PC-9 (cell line): ENCODE results near the gene TMEM119. TPM values are rescaled to one million over a fixed set of nuclear protein-coding genes. Genes with fewer than 3 reads are reported as not detected.

ENCODE experiments used
- BruUV-seq: library from RNA; stranded (reverse); fragments of 400-500 nt; replicated peaks from 2 replicates; lab custom pipeline; 2021; lab: Mats Ljungman, UMichigan
- CTCF ChIA-PET: fragments of 300-600 bp; sonication (Branson Sonifier 250); formaldehyde crosslinking; loops from one replicate; lab custom pipeline; 2022; ENCODE audit warnings: antibody characterized with exemption; lab: Charles Lee
- POLR2A ChIA-PET: fragments of 300-600 bp; sonication (Branson Sonifier 250); formaldehyde crosslinking; loops from one replicate; lab custom pipeline; 2022; ENCODE audit warnings: antibody characterized with exemption; ENCODE audit not compliant: unreplicated experiment; lab: Charles Lee
- DNase-seq, 2 experiments: peaks; one replicate each; pipeline versions ENCODE4 v3.0.0 to v3.0.0-alpha.2; 2015 to 2022; ENCODE audit warnings: mixed read lengths in 1 of 2
- H2AFZ ChIP-seq: fragments of 200-600 bp; sonication (generic); 2 replicates; pipeline ENCODE4 v1.8.1; 2017; ENCODE audit warnings: antibody characterized with exemption
- H3F3A ChIP-seq: fragments of 200-600 bp; sonication (generic); 2 replicates; pipeline ENCODE4 v1.8.1; 2017; ENCODE audit warnings: antibody characterized with exemption, mild to moderate bottlenecking, low read depth; ENCODE audit not compliant: insufficient read depth
- H3K27ac ChIP-seq: fragments of 200-600 bp; sonication (generic); 2 replicates; pipeline ENCODE4 v1.6.1; 2016; ENCODE audit warnings: mixed run types
- H3K27me3 ChIP-seq: fragments of 200-600 bp; sonication (generic); 2 replicates; pipeline ENCODE4 v1.6.1; 2016; ENCODE audit warnings: low read depth, mixed run types; ENCODE audit not compliant: insufficient read depth
- H3K36me3 ChIP-seq: fragments of 200-600 bp; sonication (generic); 2 replicates; pipeline ENCODE4 v1.6.1; 2016; ENCODE audit warnings: low read depth, mixed run types
- H3K4me1 ChIP-seq: fragments of 200-600 bp; sonication (generic); replicated peaks from 2 replicates; pipeline ENCODE4 v1.6.1; 2016; ENCODE audit warnings: mixed run types; ENCODE audit not compliant: insufficient read depth
- H3K4me2 ChIP-seq: fragments of 200-600 bp; sonication (generic); 2 replicates; pipeline ENCODE4 v1.6.1; 2017; ENCODE audit warnings: mixed run types
- H3K4me3 ChIP-seq: fragments of 200-600 bp; sonication (generic); 2 replicates; pipeline ENCODE4 v1.6.1; 2016; ENCODE audit warnings: mixed run types
- H3K79me2 ChIP-seq: fragments of 200-600 bp; sonication (generic); 2 replicates; pipeline ENCODE4 v1.6.1; 2017; ENCODE audit warnings: low read depth, mixed run types
- H3K9me2 ChIP-seq: fragments of 200-600 bp; sonication (generic); 2 replicates; pipeline ENCODE4 v1.8.1; 2017; ENCODE audit warnings: mild to moderate bottlenecking; ENCODE audit not compliant: insufficient read depth
- H3K9me3 ChIP-seq: fragments of 200-600 bp; sonication (generic); 2 replicates; pipeline ENCODE4 v1.8.1; 2016; ENCODE audit warnings: low read depth; ENCODE audit not compliant: insufficient read depth
- H4K20me1 ChIP-seq: fragments of 200-600 bp; sonication (generic); 2 replicates; pipeline ENCODE4 v1.8.1; 2017; ENCODE audit not compliant: insufficient read depth
- CTCF ChIP-seq: fragments of 200-600 bp; sonication (generic); conservative IDR thresholded peaks from 2 replicates; pipeline ENCODE4 v1.6.1; 2017; ENCODE audit warnings: mixed run types, antibody characterized with exemption, mild to moderate bottlenecking, moderate library complexity
- EZH2 ChIP-seq: fragments of 200-600 bp; sonication (generic); IDR thresholded peaks from 2 replicates; pipeline ENCODE4 v1.8.0; 2017; ENCODE audit warnings: antibody characterized with exemption, low read depth
- intact Hi-C: fragments of 100-400 bp; cut with micrococcal nuclease; formaldehyde crosslinking; loops from one replicate; pipeline ENCODE4 v1.10.0; 2022; ENCODE audit not compliant: unreplicated experiment
- total RNA-seq: library from RNA; stranded (reverse); gene quantifications from 2 replicates; pipeline ENCODE4 v1.2.3, GENCODE V29; 2021

Gene TMEM119
- total RNA-seq, 1 experiment from 2014 or later = not detected

- H3K27ac ChIP-seq = no peak overlapping the region
- 0 out of 2 replicates have a peak, but pooled peaks cover 3% of the 10 kb centered on the region for H3F3A ChIP-seq
- no peak overlapping the region for H2AFZ ChIP-seq
- ChIA-PET CTCF (no interaction called here), POLR2A (no interaction called here)
- no peaks in the 10 kb centered on the region for H3K4me1 ChIP-seq
- H3K9me3 ChIP-seq = no peaks in the 10 kb centered on the region
- BruUV-seq = no TSS peak
- H3K79me2 ChIP-seq = peaks cover 99% of the 10 kb centered on the region
- peaks cover 93% of the 10 kb centered on the region for H4K20me1 ChIP-seq
- no peak for TF ChIP-seq EZH2
- TF ChIP-seq CTCF = no peak
- intact Hi-C loops = no loop called here
- no peaks in the 10 kb centered on the region for H3K27me3 ChIP-seq
- H3K36me3 ChIP-seq = 0 out of 2 replicates have a peak, but pooled peaks cover 11% of the 10 kb centered on the region
- no peak overlapping the region for H3K4me3 ChIP-seq
- no peak overlapping the region for H3K4me2 ChIP-seq
- no peak for DNase-seq
- no peaks in the 10 kb centered on the region for H3K9me2 ChIP-seq
Measured at GRCh38 chr12:108553799-108554198, 44.1 kb downstream of the TMEM119 start.

GRCh38 chr12:108551535-108551934 lies 46.3 kb downstream of the TMEM119 start:
- Histone ChIP-seq H3K27ac (no peak overlapping the region), H3K27me3 (no peaks in the 10 kb centered on the region), H3K9me3 (no peaks in the 10 kb centered on the region), H3F3A (peaks cover 3% of the 10 kb centered on the region; the same call in 1 of the 2 replicates), H3K9me2 (no peaks in the 10 kb centered on the region), H3K4me3 (no peak overlapping the region), H3K79me2 (peaks cover 83% of the 10 kb centered on the region), H3K36me3 (peaks cover 22% of the 10 kb centered on the region), H2AFZ (no peak overlapping the region), H3K4me2 (no peak overlapping the region), H4K20me1 (peaks cover 86% of the 10 kb centered on the region), H3K4me1 (no peaks in the 10 kb centered on the region)
- POLR2A ChIA-PET = no interaction called here
- BruUV-seq = no TSS peak
- intact Hi-C loops = no loop called here
- no peak for DNase-seq
- CTCF ChIA-PET = no interaction called here
- TF ChIP-seq CTCF = no peak
- no peak for TF ChIP-seq EZH2

GRCh38 chr12:108548954-108549521 lies 48.8 kb downstream of the TMEM119 start:
- H3K4me2 ChIP-seq = no peak overlapping the region
- no peaks in the 10 kb centered on the region for H3K9me3 ChIP-seq
- POLR2A ChIA-PET = interaction anchor here (0.9 kb wide), 1 partner anchor 1505 kb away, joined by 3 read pairs; no protein-coding TSS in a partner anchor
- H2AFZ ChIP-seq = no peak overlapping the region
- no peak for TF ChIP-seq CTCF
- no peak for TF ChIP-seq EZH2
- H3K9me2 ChIP-seq = no peaks in the 10 kb centered on the region
- peaks cover 70% of the 10 kb centered on the region for H3K79me2 ChIP-seq
- peaks cover 66% of the 10 kb centered on the region for H4K20me1 ChIP-seq
- CTCF ChIA-PET = interaction anchor here (0.7 kb wide), 1 partner anchor 13 kb away, joined by 3 read pairs; no protein-coding TSS in a partner anchor
- DNase-seq = no peak
- no peak overlapping the region for H3K27ac ChIP-seq
- no peaks in the 10 kb centered on the region for H3K4me1 ChIP-seq
- intact Hi-C loops = no loop called here
- BruUV-seq = no TSS peak
- H3F3A ChIP-seq = peaks cover under 1% of the 10 kb centered on the region; the same call in 1 of the 2 replicates
- H3K27me3 ChIP-seq = no peaks in the 10 kb centered on the region
- H3K4me3 ChIP-seq = no peak overlapping the region
- H3K36me3 ChIP-seq = peaks cover 24% of the 10 kb centered on the region
